Measurements from ENCODE around the gene HSPA4. TPM values are rescaled to one million over a fixed set of nuclear protein-coding genes. Genes with fewer than 3 reads are reported as not detected.

HSPA4 gene
- total and polyA plus RNA-seq, 2 of the 13 experiments (the other 11 are each of a cell fraction or from before 2014, with no cell fraction given), result 36.6 to 231 TPM

DNA sequence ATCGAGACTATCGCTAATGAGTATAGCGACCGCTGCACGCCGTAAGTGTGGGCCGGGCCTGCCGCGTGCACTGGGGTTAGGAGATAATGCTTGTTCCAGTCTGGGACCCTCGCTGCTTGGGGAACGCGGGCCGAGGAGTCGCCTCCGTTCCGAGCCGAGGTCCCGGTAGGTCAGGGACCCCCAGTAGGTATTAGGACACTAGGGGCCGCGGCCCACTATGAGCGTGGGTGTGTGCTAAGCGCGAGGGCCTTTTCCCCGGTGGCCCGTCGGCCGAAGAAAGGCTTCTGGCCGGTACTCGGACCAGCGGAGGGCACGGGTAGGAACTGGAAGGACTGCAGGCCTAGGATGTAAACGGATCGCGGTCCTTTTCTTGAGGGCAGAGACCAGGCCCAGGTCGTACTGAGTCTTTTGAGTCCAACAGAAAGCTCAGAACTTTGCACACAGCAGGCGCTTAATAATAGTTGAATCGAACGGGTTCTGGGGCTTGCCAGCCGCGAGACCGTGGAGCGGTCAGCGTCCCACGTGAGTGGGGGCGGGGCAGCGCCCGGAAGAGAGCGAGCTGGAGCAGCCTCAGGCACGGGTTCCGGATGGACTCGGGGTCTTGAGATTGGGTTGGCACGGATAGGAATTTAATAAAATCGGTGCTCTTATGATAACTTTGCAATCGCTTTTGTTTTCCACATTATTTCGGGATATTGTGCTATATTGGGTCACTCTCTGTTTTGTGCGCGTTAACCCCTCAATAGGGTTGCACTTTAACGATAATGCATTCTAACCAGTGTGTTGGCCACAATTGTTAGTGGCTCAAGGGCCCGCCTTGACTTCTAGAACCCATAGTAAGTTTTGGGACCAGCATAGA is 733 bp downstream of the HSPA4 start (continued):
- TF ChIP-seq, protein P1, sequence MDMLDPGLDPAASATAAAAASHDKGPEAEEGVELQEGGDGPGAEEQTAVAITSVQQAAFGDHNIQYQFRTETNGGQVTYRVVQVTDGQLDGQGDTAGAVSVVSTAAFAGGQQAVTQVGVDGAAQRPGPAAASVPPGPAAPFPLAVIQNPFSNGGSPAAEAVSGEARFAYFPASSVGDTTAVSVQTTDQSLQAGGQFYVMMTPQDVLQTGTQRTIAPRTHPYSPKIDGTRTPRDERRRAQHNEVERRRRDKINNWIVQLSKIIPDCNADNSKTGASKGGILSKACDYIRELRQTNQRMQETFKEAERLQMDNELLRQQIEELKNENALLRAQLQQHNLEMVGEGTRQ (IDR thresholded peaks at IDR 0.05; ENCODE audit: low read depth, low read length), result no peak
- TF ChIP-seq, protein P1 (CRISPR knock-in tag; IDR thresholded peaks at IDR 0.05; ENCODE audit: borderline replicate concordance), result peak; percentile 8; the same call in 1 of the 2 replicates
- TF ChIP-seq PAX8 (CRISPR knock-in tag; IDR thresholded peaks at IDR 0.05; ENCODE audit: borderline replicate concordance), result peak; percentile 63; the same call in 1 of the 2 replicates
- TF ChIP-seq NKX3-1 (CRISPR knock-in tag; IDR thresholded peaks at IDR 0.05), result peak; percentile 30; the same call in 1 of the 2 replicates
- peak; percentile 62; the same call in 1 of the 2 replicates for TF ChIP-seq MXD4 (CRISPR knock-in tag; IDR thresholded peaks at IDR 0.05)
- peak; percentile 44; the same call in 1 of the 2 replicates for TF ChIP-seq ZNF138 (CRISPR knock-in tag; IDR thresholded peaks at IDR 0.05; ENCODE audit: low read depth)
- TF ChIP-seq YEATS4 (CRISPR knock-in tag; IDR thresholded peaks at IDR 0.05; ENCODE audit: borderline replicate concordance), result peak; percentile 75; the same call in 1 of the 2 replicates
- TF ChIP-seq, protein P2, sequence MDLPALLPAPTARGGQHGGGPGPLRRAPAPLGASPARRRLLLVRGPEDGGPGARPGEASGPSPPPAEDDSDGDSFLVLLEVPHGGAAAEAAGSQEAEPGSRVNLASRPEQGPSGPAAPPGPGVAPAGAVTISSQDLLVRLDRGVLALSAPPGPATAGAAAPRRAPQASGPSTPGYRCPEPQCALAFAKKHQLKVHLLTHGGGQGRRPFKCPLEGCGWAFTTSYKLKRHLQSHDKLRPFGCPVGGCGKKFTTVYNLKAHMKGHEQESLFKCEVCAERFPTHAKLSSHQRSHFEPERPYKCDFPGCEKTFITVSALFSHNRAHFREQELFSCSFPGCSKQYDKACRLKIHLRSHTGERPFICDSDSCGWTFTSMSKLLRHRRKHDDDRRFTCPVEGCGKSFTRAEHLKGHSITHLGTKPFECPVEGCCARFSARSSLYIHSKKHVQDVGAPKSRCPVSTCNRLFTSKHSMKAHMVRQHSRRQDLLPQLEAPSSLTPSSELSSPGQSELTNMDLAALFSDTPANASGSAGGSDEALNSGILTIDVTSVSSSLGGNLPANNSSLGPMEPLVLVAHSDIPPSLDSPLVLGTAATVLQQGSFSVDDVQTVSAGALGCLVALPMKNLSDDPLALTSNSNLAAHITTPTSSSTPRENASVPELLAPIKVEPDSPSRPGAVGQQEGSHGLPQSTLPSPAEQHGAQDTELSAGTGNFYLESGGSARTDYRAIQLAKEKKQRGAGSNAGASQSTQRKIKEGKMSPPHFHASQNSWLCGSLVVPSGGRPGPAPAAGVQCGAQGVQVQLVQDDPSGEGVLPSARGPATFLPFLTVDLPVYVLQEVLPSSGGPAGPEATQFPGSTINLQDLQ (CRISPR knock-in tag; IDR thresholded peaks at IDR 0.05), result 0 out of 2 replicates have a peak, but pooled peaks have one; percentile 17
- TF ChIP-seq, protein P3, sequence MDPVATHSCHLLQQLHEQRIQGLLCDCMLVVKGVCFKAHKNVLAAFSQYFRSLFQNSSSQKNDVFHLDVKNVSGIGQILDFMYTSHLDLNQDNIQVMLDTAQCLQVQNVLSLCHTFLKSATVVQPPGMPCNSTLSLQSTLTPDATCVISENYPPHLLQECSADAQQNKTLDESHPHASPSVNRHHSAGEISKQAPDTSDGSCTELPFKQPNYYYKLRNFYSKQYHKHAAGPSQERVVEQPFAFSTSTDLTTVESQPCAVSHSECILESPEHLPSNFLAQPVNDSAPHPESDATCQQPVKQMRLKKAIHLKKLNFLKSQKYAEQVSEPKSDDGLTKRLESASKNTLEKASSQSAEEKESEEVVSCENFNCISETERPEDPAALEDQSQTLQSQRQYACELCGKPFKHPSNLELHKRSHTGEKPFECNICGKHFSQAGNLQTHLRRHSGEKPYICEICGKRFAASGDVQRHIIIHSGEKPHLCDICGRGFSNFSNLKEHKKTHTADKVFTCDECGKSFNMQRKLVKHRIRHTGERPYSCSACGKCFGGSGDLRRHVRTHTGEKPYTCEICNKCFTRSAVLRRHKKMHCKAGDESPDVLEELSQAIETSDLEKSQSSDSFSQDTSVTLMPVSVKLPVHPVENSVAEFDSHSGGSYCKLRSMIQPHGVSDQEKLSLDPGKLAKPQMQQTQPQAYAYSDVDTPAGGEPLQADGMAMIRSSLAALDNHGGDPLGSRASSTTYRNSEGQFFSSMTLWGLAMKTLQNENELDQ (CRISPR knock-in tag; IDR thresholded peaks at IDR 0.05; ENCODE audit: borderline replicate concordance), result no peak
- 0 out of 2 replicates have a peak, but pooled peaks have one; percentile 32 for TF ChIP-seq HES4 (CRISPR knock-in tag; IDR thresholded peaks at IDR 0.05; ENCODE audit: borderline replicate concordance)
- TF ChIP-seq HDAC1 (CRISPR knock-in tag; IDR thresholded peaks at IDR 0.05), result peak; percentile 54; the same call in 1 of the 2 replicates
- TF ChIP-seq ZNF256 (CRISPR knock-in tag; conservative IDR thresholded peaks at IDR 0.05), result peak; percentile 14; the same call in 1 of the 2 replicates
- 0 out of 2 replicates have a peak, but pooled peaks have one; percentile 20 for TF ChIP-seq ZNF709 (CRISPR knock-in tag; IDR thresholded peaks at IDR 0.05)
- peak; percentile 30; the same call in 1 of the 2 replicates for TF ChIP-seq ZBTB38 (CRISPR knock-in tag; IDR thresholded peaks at IDR 0.05)
- no peak; the same call in 1 of the 2 replicates for TF ChIP-seq BORCS8-MEF2B (CRISPR knock-in tag; IDR thresholded peaks at IDR 0.05)
- peak; percentile 7; the same call in 1 of the 2 replicates for TF ChIP-seq SALL2 (CRISPR knock-in tag; IDR thresholded peaks at IDR 0.05)
- TF ChIP-seq MTA1 (CRISPR knock-in tag; IDR thresholded peaks at IDR 0.05; ENCODE audit: borderline replicate concordance), result no peak
- no peak; the same call in 1 of the 2 replicates for TF ChIP-seq MTF2 (CRISPR knock-in tag; IDR thresholded peaks at IDR 0.05; ENCODE audit: borderline replicate concordance)
- 0 out of 2 replicates have a peak, but pooled peaks have one; percentile 32 for TF ChIP-seq THAP11 (CRISPR knock-in tag; IDR thresholded peaks at IDR 0.05)
- no peak for TF ChIP-seq CBX1 (IDR thresholded peaks at IDR 0.05; ENCODE audit: low read depth)
- no peak for TF ChIP-seq MAFF (IDR thresholded peaks at IDR 0.05; ENCODE audit: low read depth, low read length)
- peak; percentile 99 for TF ChIP-seq ZKSCAN8 (CRISPR knock-in tag; IDR thresholded peaks at IDR 0.05; ENCODE audit: borderline replicate concordance)
